ENCODE data around the gene FXYD5. TPM values are rescaled to one million over a fixed set of nuclear protein-coding genes. Genes with fewer than 3 reads are reported as not detected.

Gene FXYD5
- total RNA-seq, 1 experiment from 2014 or later, result 100 TPM

DNA sequence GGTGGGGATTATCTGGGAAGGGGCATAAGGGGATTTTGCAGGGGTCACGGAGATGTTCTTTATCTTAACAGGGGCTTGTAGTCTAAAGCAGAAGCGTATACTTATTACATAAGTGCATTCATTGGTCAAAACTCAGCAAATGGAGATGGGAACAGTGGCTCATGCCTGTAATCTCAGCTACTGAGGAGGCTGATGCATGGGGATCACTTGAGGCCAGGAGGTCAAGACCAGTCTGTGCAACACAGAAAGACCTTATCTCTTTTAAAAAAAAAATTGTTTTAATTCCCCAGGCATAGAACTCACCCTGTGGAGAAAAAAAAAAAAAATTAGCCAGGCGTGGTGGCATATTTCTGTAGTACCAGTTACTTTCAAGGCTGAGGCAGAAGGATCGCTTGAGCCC lies 55.1 kb downstream of the FXYD5 start:
- TF ChIP-seq, protein P1, sequence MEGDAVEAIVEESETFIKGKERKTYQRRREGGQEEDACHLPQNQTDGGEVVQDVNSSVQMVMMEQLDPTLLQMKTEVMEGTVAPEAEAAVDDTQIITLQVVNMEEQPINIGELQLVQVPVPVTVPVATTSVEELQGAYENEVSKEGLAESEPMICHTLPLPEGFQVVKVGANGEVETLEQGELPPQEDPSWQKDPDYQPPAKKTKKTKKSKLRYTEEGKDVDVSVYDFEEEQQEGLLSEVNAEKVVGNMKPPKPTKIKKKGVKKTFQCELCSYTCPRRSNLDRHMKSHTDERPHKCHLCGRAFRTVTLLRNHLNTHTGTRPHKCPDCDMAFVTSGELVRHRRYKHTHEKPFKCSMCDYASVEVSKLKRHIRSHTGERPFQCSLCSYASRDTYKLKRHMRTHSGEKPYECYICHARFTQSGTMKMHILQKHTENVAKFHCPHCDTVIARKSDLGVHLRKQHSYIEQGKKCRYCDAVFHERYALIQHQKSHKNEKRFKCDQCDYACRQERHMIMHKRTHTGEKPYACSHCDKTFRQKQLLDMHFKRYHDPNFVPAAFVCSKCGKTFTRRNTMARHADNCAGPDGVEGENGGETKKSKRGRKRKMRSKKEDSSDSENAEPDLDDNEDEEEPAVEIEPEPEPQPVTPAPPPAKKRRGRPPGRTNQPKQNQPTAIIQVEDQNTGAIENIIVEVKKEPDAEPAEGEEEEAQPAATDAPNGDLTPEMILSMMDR (conservative IDR thresholded peaks at IDR 0.05), result no peak
- Histone ChIP-seq H3K79me1 (ENCODE audit: insufficient read depth, low read depth, low read length, poor library complexity, severe bottlenecking) (no peaks in the 10 kb centered on the region), H3K18ac (ENCODE audit: insufficient read length, low read depth, low read length) (no peak overlapping the region), H3K23me2 (ENCODE audit: insufficient read length, low read depth, low read length, poor library complexity, severe bottlenecking) (no peaks in the 10 kb centered on the region), H3K27ac (ENCODE audit: insufficient read length, low read depth, low read length) (no peak overlapping the region), H4K20me1 (ENCODE audit: control insufficient read depth, insufficient read depth, insufficient read length) (no peaks in the 10 kb centered on the region), H2AK5ac (ENCODE audit: insufficient read length, low read length) (no peak overlapping the region), H4K8ac (replicated peaks; ENCODE audit: insufficient read length, low read depth, low read length) (no peak overlapping the region), H3K9ac (ENCODE audit: extremely low read depth, insufficient read length, low read length) (no peak overlapping the region), H3K4me1 (ENCODE audit: insufficient read depth, low read length) (peaks cover 2% of the 10 kb centered on the region; the same call in 1 of the 2 replicates), H2BK15ac (ENCODE audit: low read depth, low read length) (no peak overlapping the region), H3K56ac (ENCODE audit: insufficient read length, low read depth, low read length) (no peak overlapping the region), H3K79me2 (ENCODE audit: insufficient read depth, low read length) (no peaks in the 10 kb centered on the region), H2AFZ (ENCODE audit: low read length) (no peak overlapping the region), H2BK120ac (ENCODE audit: low read depth, low read length, poor library complexity, severe bottlenecking) (peak overlapping the region; percentile 57), H2BK20ac (ENCODE audit: low read depth, low read length, poor library complexity, severe bottlenecking) (no peak overlapping the region), H3K4me2 (ENCODE audit: insufficient read depth, insufficient read length, low read length) (no peak overlapping the region), H4K5ac (ENCODE audit: insufficient read length, low read depth, low read length) (no peak overlapping the region), H3K27me3 (ENCODE audit: insufficient read depth, low read length) (no peaks in the 10 kb centered on the region), H2BK12ac (ENCODE audit: insufficient read length, low read depth, low read length) (no peak overlapping the region), H2BK5ac (ENCODE audit: insufficient read length, low read length) (no peak overlapping the region), H3K23ac (ENCODE audit: insufficient read length, low read depth, low read length) (no peak overlapping the region), H3K14ac (ENCODE audit: insufficient read depth, low read length) (no peak overlapping the region), H4K91ac (ENCODE audit: insufficient read length, low read depth, low read length) (no peak overlapping the region), H3K4ac (ENCODE audit: low read depth, low read length) (no peak overlapping the region), H3K9me3 (ENCODE audit: control insufficient read depth, low read depth, low read length) (no peaks in the 10 kb centered on the region), H3T11ph (ENCODE audit: low read length) (no peak overlapping the region)
- WGBS (ENCODE audit: extremely low coverage, insufficient read length, low lambda C conversion rate), result no CpG with 5 or more reads among the region's 4 CpGs
- H3K4me1 Mint-ChIP-seq, result peaks cover 17 to 25% of the 10 kb centered on the region in 2 experiments
- peak overlapping the region in 1 of 3 experiments; percentile 55; a peak in 2 of 7 replicates for H3K27ac Mint-ChIP-seq
- DNase-seq, result no peak
- no peaks in the 10 kb centered on the region; a peak in 2 of 5 replicates for H3K9me3 Mint-ChIP-seq
- H3K4me3 Mint-ChIP-seq, result no peak overlapping the region
- H3K27me3 Mint-ChIP-seq (ENCODE audit: low read depth), result no peaks in the 10 kb centered on the region; the same call in 1 of the 2 replicates
- H3K36me3 Mint-ChIP-seq (ENCODE audit: insufficient read depth in 1 of 3, low read depth in 3 of 3), result no peaks in the 10 kb centered on the region; a peak in 1 of 7 replicates
